Vagina (tissue), 2 donors: ENCODE measurements around the gene APBA1.

Source experiments
- CTCF ChIP-seq, 3 experiments: fragments of 450-650 bp in 2 of 3; fragments of 200-600 bp in 1 of 3; sonication (generic) in 1 of 3; IDR thresholded peaks; one replicate each; pipeline ENCODE4 v1.5.1; 2017 to 2019; ENCODE audit warnings: antibody characterized with exemption in 3 of 3, mild to moderate bottlenecking in 2 of 3, moderate library complexity in 2 of 3
- POLR2A ChIP-seq, 2 donors: fragments of 450-650 bp; IDR thresholded peaks; one replicate each; pipeline ENCODE4 v1.6.1; 2017; ENCODE audit warnings: antibody characterized with exemption in 2 of 2, mild to moderate bottlenecking in 2 of 2, moderate library complexity in 2 of 2
- POLR2AphosphoS5 ChIP-seq, 2 donors: sonication (generic); formaldehyde crosslinking; IDR thresholded peaks; one replicate each; pipeline ENCODE4 v1.9.0; 2017; ENCODE audit warnings: antibody characterized with exemption in 2 of 2, mild to moderate bottlenecking in 2 of 2, low read depth in 1 of 2; ENCODE audit not compliant: insufficient read depth in 1 of 2

DNA sequence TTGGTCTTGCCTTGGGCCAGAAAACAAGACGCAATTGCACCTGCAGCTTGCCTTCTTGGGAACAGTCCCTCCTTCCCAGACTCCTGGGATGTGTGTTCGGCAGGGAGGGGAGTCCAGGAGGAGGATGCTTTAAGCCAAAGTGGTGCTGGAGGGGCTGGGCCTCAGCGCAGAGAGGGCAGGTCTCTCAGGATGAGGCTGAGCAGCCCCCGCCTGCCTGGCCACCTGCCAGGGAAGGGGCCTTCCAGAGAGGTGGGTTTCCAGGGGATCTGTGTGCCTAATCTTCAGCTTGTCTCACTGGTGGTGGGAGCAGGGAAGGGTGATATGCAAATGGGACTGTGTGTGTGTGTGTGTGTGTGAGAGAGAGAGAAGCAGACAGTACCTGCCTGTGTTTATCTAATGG is 242.0 kb downstream of the APBA1 start:
- TF ChIP-seq CTCF (IDR thresholded peaks at IDR 0.05), result no peak
- TF ChIP-seq POLR2AphosphoS5 (IDR thresholded peaks at IDR 0.05; ENCODE audit: insufficient read depth in 1 of 2, low read depth in 1 of 2), result no peak
- TF ChIP-seq POLR2A (IDR thresholded peaks at IDR 0.05), result no peak
